ENCODE data around the gene FAM216A.
"Not testable (repeated sequence)": the region's sequence is repeated elsewhere in the genome, so short reads cannot be mapped to it uniquely, and the experiment has no call there.

DNA sequence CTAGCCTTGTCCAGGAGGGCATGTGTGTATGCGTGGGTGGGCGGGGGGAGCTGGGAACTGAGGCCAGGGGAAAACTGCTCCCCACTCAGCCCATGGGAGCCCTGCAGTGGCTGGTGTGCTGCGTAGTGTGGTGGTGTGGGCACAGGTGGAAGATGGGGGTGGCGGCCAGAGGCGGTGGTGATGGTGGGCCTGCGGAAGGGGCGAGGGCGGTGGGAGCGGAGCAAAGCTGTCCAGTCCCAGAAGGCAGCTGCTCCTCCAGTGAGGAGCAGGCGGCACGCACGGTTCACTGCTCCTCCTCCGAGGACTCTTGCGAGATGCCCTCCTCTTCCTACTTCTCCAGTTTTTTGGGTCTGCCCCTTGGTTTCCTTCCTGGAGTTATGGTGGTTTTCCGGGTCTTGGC lies 39.0 kb upstream of the FAM216A start:
- not testable (repeated sequence) for TF ChIP-seq EP300 (IDR thresholded peaks at IDR 0.05)
- TF ChIP-seq, protein P1, sequence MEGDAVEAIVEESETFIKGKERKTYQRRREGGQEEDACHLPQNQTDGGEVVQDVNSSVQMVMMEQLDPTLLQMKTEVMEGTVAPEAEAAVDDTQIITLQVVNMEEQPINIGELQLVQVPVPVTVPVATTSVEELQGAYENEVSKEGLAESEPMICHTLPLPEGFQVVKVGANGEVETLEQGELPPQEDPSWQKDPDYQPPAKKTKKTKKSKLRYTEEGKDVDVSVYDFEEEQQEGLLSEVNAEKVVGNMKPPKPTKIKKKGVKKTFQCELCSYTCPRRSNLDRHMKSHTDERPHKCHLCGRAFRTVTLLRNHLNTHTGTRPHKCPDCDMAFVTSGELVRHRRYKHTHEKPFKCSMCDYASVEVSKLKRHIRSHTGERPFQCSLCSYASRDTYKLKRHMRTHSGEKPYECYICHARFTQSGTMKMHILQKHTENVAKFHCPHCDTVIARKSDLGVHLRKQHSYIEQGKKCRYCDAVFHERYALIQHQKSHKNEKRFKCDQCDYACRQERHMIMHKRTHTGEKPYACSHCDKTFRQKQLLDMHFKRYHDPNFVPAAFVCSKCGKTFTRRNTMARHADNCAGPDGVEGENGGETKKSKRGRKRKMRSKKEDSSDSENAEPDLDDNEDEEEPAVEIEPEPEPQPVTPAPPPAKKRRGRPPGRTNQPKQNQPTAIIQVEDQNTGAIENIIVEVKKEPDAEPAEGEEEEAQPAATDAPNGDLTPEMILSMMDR (IDR thresholded peaks at IDR 0.05): not testable (repeated sequence)

Data from esophagus muscularis mucosa (tissue), 3 donors.